Panc1 (cell line): ENCODE measurements around the gene CEP128.

Experiments used
- CTCF ChIP-seq: fragments of 450-650 bp; IDR thresholded peaks from 2 replicates; pipeline ENCODE4 v1.5.1; 2017; ENCODE audit warnings: mild to moderate bottlenecking
- POLR2AphosphoS5 ChIP-seq: IDR thresholded peaks from 2 replicates; pipeline ENCODE4 v1.6.1; 2012; ENCODE audit warnings: mild to moderate bottlenecking, low read depth, low read length, moderate library complexity
- REST ChIP-seq, 2 experiments: IDR thresholded peaks; 2 replicates each; pipeline ENCODE4 v1.6.1; 2011 to 2012; ENCODE audit warnings: low read depth in 2 of 2, control low read depth in 1 of 2, low read length in 1 of 2, mild to moderate bottlenecking in 1 of 2, moderate library complexity in 1 of 2; ENCODE audit not compliant: insufficient read depth in 1 of 2
- SIN3A ChIP-seq: IDR thresholded peaks from 2 replicates; pipeline ENCODE4 v1.6.1; 2012; ENCODE audit warnings: low read depth, mild to moderate bottlenecking, low read length, moderate library complexity, borderline replicate concordance; ENCODE audit not compliant: insufficient read depth

GRCh38 chr14:80637756-80638619 lies 303.6 kb downstream of the CEP128 start:
- no peak for TF ChIP-seq CTCF
- no peak for TF ChIP-seq POLR2AphosphoS5
- TF ChIP-seq REST (IDR thresholded peaks at IDR 0.05; ENCODE audit: insufficient read depth in 1 of 2, low read depth in 2 of 2, low read length in 1 of 2), result no peak
- no peak for TF ChIP-seq SIN3A
